Uterus (tissue), 4 donors: Measurements from ENCODE around the gene ATXN7L2. TPM values are rescaled to one million over a fixed set of nuclear protein-coding genes. Genes with fewer than 3 reads are reported as not detected.

Source experiments
- DNase-seq, 2 donors: peaks; one replicate each; pipeline ENCODE4 v3.0.0-alpha.2; 2019 to 2020
- H3K27ac ChIP-seq, 2 donors: fragments of 200-600 bp; sonication (generic); 1 replicate in 1 of 2; 2 replicates in 1 of 2; pipeline ENCODE4 v1.5.1; 2016 to 2018
- H3K27me3 ChIP-seq, 2 donors: fragments of 200-600 bp; sonication (generic); one replicate each; pipeline ENCODE4 v1.5.1; 2018 to 2019; ENCODE audit warnings: control low read depth in 1 of 2
- H3K36me3 ChIP-seq, 2 donors: fragments of 200-600 bp; sonication (generic); one replicate each; pipeline ENCODE4 v1.5.1; 2019; ENCODE audit warnings: control low read depth in 1 of 2
- H3K4me1 ChIP-seq, 2 donors: fragments of 200-600 bp; sonication (generic); one replicate each; pipeline ENCODE4 v1.5.1; 2018 to 2019; ENCODE audit warnings: control low read depth in 1 of 2
- H3K4me3 ChIP-seq, 2 donors: fragments of 200-600 bp; sonication (generic); 1 replicate in 1 of 2; 2 replicates in 1 of 2; pipeline ENCODE4 v1.5.1; 2018 to 2019; ENCODE audit warnings: mild to moderate bottlenecking in 1 of 2
- H3K9me3 ChIP-seq, 2 donors: fragments of 200-600 bp; sonication (generic); one replicate each; pipeline ENCODE4 v1.5.1; 2019; ENCODE audit warnings: control low read depth in 1 of 2
- CTCF ChIP-seq, 4 experiments: fragments of 200-600 bp in 2 of 4; fragments of 450-650 bp in 2 of 4; sonication (generic) in 2 of 4; IDR thresholded peaks; one replicate each; pipeline ENCODE4 v1.5.1; 2016 to 2019; ENCODE audit warnings: antibody characterized with exemption in 4 of 4, mild to moderate bottlenecking in 2 of 4, moderate library complexity in 1 of 4
- POLR2A ChIP-seq, 2 donors: fragments of 450-650 bp; IDR thresholded peaks; one replicate each; pipeline ENCODE4 v1.6.1; 2016; ENCODE audit warnings: antibody characterized with exemption in 2 of 2, mild to moderate bottlenecking in 1 of 2, moderate library complexity in 1 of 2
- intact Hi-C: fragments of 100-400 bp; cut with DNase I; formaldehyde crosslinking; loops from one replicate; pipeline ENCODE4 v1.15.1; 2023; ENCODE audit warnings: low total_unique reads
- total RNA-seq, 4 donors: library from RNA; depleted of rRNA in 3 of 4; stranded (reverse); fragments of >200 nt in 3 of 4; gene quantifications; one replicate each; pipeline versions ENCODE4 v1.1.0 to v1.2.4, GENCODE V29; 2014 to 2023
- donor health status: DM: yes; HTN: yes; CAD: no.

The ATXN7L2 gene
- total RNA-seq, 4 donors from 2014 or later: 4.1 to 6.7 (median 4.7) TPM

- Histone ChIP-seq H3K36me3 (no peaks in the 10 kb centered on the region), H3K27ac (peak overlapping the region; percentile 82 to 83), H3K27me3 (no peaks in the 10 kb centered on the region), H3K9me3 (no peaks in the 10 kb centered on the region), H3K4me1 (no peaks in the 10 kb centered on the region), H3K4me3 (peak overlapping the region; percentile 47 to 50)
- intact Hi-C loops: no loop called here
- DNase-seq: no peak
- TF ChIP-seq CTCF (IDR thresholded peaks at IDR 0.05) (no peak), POLR2A (IDR thresholded peaks at IDR 0.05) (no peak)
Measured at GRCh38 chr1:109466125-109466451, 17.6 kb upstream of the ATXN7L2 start.

- Histone ChIP-seq H3K27me3 (no peaks in the 10 kb centered on the region), H3K36me3 (no peaks in the 10 kb centered on the region), H3K4me3 (peak within 1 kb of the TSS; percentile 47 to 50), H3K4me1 (no peaks in the 10 kb centered on the region), H3K9me3 (no peaks in the 10 kb centered on the region), H3K27ac (peak within 1 kb of the TSS; percentile 82 to 83)
- DNase-seq: peak; percentile 67 to 71
- TF ChIP-seq POLR2A (IDR thresholded peaks at IDR 0.05): peak in 1 of 2 donors; percentile 37
- TF ChIP-seq CTCF (IDR thresholded peaks at IDR 0.05): no peak
- intact Hi-C loops: no loop called here
Measured at GRCh38 chr1:109466452-109467300, 17.0 kb upstream of the ATXN7L2 start, which contains the start of gene SYPL2. Gene SYPL2, plus strand, starts transcription at chr1:109466546. Its CDS starts 298 bp downstream, at chr1:109466844.

- Histone ChIP-seq H3K4me1 (no peaks in the 10 kb centered on the region), H3K9me3 (no peaks in the 10 kb centered on the region), H3K4me3 (peak overlapping the region; percentile 47 to 50), H3K36me3 (no peaks in the 10 kb centered on the region), H3K27me3 (no peaks in the 10 kb centered on the region), H3K27ac (peak overlapping the region; percentile 82 to 83)
- intact Hi-C loops: no loop called here
- TF ChIP-seq POLR2A (IDR thresholded peaks at IDR 0.05) (no peak), CTCF (IDR thresholded peaks at IDR 0.05) (no peak)
- peak in 1 of 2 donors; percentile 21 for DNase-seq
Measured at GRCh38 chr1:109467301-109467777, 16.4 kb upstream of the ATXN7L2 start.

- H3K4me3 ChIP-seq: no peak overlapping the region
- H3K27me3 ChIP-seq: no peaks in the 10 kb centered on the region
- no peak for DNase-seq
- intact Hi-C loops: no loop called here
- no peaks in the 10 kb centered on the region for H3K36me3 ChIP-seq
- TF ChIP-seq CTCF (IDR thresholded peaks at IDR 0.05) (no peak), POLR2A (IDR thresholded peaks at IDR 0.05) (no peak)
- no peaks in the 10 kb centered on the region for H3K4me1 ChIP-seq
- H3K27ac ChIP-seq: no peak overlapping the region
- H3K9me3 ChIP-seq: no peaks in the 10 kb centered on the region
Measured at GRCh38 chr1:109468061-109468460, 15.6 kb upstream of the ATXN7L2 start.

GRCh38 chr1:109468903-109469302, 14.8 kb upstream of the ATXN7L2 start:
- Histone ChIP-seq H3K4me1 (no peaks in the 10 kb centered on the region), H3K27ac (no peak overlapping the region), H3K9me3 (no peaks in the 10 kb centered on the region), H3K27me3 (no peaks in the 10 kb centered on the region), H3K4me3 (no peak overlapping the region), H3K36me3 (no peaks in the 10 kb centered on the region)
- no peak for TF ChIP-seq POLR2A (IDR thresholded peaks at IDR 0.05)
- TF ChIP-seq CTCF (IDR thresholded peaks at IDR 0.05): no peak
- intact Hi-C loops: no loop called here
- no peak for DNase-seq
